ENCODE data around the gene CPED1.
"Not testable (repeated sequence)": the region's sequence is repeated elsewhere in the genome, so short reads cannot be mapped to it uniquely, and the experiment has no call there.

CPED1 gene

GRCh38 chr7:121269798-121270197 lies 281.3 kb downstream of the CPED1 start:
- no peak for DNase-seq

DNA sequence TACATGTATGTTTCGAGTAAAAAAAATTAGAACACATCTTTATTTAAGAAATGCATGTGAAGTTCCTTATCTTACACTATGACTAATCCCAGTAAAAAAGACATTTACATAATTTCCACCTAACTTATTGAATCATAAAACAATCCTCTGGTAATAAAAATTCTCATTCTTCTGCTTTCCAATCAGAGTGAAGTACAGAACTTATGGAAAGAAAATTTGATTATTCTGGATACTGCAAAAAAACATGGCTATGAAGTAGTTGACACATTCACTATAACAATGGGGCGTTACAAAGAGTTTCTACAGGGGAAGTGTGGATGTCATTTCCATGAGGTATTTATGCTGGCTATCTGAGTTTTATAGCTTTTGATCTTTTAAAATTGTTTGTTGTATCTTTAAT lies 282.6 kb downstream of the CPED1 start:
- no peak for DNase-seq

GRCh38 chr7:121271916-121272315 lies 283.4 kb downstream of the CPED1 start:
- no peak for DNase-seq

- no peak for DNase-seq
Observed at GRCh38 chr7:121272676-121273075, 284.2 kb downstream of the CPED1 start.

DNA sequence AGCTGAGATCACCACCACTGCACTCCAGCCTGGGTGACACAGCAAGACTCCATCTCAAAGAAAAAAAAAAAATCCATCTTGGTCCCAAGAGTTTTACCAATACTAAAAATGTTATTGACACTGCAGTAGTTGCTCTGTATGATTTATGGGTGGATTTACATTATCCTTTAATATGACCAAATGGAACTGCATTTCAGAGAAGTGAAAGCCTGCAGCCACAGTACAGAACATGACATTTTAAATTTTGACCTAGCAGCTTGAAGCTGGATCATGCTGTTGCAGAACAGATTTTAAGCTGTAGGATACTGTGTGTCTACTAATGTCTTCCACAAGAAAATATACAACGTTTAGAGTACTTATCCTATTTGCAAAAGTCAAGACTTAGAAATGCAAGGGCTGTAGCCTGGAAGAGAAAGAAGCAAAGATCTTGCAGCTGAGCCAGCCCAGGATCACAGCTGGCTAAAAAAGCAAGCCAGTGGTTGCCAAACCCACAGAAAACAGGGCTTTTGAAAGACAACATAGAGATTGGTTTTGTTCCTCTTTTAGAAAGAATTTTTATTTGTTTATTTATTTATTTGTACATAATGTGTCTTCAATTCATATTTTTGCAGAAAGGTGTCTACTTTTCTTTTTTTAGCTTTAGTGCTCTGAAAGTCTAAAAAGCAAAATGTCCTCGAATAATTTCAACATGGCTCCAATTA lies 285.1 kb downstream of the CPED1 start:
- DNase-seq, result no peak

DNA sequence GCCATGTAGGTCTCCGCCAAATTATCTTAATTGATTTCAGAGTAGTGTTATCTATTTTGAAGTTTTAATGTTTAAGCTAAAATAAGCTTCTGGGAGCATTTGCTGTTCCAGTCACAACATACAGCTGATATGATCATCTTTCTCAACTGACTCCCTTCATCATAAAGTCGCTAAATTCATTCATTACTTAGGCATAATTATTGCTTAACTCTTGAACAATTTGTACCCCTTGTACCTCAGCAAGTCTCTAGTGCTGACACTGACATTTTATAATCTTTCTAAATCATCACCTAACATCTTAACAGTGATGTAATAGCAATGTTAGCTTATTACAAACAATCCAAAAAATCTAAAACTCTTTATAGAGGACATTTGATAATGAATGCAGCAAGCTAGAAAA lies 286.0 kb downstream of the CPED1 start:
- DNase-seq, result no peak

DNA sequence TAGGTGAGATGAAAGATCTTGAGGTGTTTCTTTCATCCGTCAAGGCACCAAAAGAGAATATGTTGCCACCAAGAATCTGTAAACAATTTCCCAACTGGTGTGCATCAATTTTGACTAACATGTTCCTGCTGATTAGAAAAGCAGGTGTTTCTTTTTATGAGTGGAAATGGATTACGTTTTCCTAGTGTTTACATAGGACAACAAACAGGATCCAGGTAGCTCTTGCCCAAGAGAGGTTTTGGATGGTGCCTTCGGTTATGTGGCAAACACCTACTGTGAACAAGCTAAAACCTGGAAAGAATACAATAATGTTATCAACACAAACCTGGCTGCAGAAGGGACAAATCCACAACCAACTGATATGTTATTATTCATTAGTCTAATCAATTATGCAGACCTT lies 286.7 kb downstream of the CPED1 start:
- DNase-seq, result peak; percentile 78

GRCh38 chr7:121276313-121276712 lies 287.8 kb downstream of the CPED1 start:
- no peak for DNase-seq

DNA sequence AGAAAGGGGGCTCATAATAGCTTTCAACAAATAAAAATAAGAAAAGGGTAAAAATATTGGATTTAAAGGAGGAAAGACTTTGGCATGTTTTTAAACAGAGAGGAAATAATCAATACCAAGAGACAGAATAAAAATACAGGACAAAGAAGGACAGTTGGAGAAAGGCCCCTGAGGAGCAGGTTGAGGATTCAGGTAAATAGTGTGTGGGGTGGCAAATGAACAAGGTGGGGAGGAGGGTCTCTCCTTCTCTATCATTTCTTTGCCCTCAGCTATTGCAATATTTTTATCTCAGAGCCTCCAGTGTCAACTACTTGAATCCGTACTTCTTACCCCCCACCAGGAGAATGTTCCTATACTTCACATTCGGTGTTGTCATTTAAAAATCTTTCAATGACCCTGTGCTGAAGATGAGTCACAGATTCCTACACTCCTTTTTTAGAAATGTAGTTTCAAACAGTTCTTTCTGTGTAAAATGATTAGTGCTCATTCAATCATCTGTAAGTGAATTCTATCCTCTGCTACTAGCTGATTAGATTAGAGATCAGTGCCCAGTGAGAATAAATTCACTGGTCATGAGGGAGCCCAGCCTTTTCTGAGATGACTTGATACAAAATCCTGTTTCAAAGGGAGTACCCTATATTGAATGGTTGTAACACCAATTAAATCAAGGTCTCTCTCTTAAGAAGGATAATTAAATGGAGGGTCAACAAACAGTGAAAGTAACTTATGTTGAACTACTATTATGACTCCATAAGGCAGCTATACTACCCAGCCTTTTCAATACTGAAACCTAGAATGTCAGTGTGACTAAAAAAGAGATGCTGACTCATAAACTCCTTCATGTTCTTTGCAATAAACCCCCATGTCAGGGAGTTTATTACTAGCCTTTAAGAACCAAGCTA lies 289.9 kb downstream of the CPED1 start:
- no peak for DNase-seq

- DNase-seq, result no peak
Observed at GRCh38 chr7:121279060-121279620, 290.6 kb downstream of the CPED1 start.

GRCh38 chr7:121279822-121280221 lies 291.3 kb downstream of the CPED1 start:
- no peak for DNase-seq

DNA sequence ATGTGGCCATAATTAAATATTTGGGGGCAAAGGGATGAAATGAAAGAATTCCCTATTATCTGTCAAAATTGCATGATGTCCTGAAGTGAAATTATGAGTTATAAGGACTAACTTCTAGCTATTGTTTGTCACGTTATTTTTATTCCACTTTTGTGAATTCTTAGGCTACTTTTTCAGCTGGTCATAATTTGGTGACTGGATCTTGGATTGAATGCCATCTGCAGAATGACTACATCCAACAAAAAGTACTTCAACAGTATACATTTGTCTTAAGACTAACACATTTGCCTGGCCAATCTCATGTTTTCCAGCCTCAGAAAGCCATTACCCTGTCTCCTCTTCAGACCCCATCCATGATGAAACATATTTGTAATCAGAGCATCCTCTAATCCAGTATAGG lies 292.1 kb downstream of the CPED1 start:
- DNase-seq, result no peak

DNA sequence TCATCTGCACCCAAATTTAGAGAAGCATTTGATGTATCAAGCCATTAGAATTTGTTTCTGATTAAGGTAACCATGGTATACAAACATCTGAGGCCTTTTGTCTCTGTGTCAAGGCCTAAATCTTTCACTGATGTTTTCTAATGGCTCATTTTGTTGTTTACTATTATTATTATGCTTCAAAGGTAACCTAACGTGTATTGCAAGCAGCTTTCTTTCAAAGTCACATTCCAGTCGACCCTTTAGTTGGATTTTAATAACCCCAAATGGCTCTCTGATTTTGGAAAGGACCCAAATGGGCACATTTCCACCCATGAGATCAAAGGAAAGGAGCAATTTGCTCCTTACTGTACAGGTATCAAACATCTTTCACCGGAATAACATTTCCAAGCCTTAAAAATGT lies 293.6 kb downstream of the CPED1 start:
- DNase-seq, result no peak

DNA sequence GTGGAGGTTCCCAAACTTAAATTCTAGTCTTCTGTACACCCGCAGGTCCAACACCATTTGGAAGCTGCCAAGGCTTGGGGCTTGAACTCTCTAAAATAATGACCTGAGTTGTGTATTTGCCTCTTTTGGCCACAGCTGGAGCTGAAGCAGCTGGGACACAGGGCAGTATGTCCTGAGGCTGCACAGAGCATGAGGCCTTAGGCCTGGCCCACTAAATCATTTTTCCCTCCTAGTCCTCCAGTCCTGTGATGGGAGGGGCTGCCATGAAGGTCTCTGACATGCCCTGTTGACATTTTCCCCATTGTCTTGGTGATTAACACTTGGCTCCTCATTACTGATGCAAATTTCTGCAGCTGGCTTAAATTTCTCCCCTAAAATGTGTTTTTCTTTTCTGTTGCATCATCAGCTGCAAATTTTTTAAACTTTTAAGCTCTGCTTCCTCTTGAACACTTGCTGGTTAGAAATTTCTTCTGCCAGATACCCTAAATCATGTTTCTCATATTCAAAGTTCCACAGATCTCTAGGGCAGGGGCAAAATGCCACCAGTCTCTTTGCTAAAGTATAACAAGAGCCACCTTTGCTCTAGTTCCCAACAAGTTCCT lies 296.7 kb downstream of the CPED1 start:
- DNase-seq, result no peak

- DNase-seq, result no peak
Observed at GRCh38 chr7:121286186-121286585, 297.7 kb downstream of the CPED1 start.

DNA sequence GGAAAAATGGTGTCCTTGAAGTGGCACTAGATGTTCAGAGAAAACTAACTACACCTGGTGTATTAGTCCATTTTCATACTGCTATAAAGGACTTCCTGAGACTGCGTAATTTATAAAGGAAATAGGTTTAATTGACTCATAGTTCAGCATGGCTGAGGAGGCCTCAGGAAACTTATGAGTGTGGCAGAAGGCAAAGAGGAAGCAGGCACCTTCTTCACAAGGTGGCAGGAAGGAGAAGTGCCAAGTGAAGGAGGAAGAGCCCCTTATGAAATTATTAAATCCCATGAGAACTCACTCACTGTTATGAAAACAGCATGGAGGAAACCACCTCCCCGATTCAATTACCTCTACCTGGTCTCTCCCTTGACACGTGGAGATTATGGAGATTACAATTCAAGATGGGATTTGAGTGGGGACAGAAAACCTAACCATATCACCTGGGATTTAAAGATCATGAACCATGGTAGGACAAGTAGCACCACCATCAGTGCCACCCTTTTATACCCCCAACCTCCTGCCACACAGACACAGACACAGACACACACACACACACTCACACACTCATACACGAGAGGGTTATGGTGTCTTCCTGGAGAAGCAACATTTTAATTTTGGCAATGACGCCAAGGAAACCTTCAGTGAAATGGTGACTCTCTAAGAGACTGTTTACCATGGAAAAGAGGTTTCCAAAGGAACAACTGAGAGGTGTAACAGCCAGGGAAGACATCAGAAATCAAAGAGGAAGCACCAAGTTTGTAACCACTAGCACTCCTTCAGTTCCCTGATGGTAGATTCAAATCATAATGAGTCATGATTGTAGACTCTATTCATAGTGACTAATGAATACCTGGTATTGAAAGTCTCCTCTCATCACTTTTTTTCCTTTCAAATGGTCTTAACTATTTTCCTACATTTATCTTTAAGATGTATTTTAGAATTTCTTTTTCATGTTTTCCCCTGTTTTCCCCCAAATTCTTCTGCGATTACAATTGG lies 298.5 kb downstream of the CPED1 start:
- DNase-seq, result no peak

- no peak for DNase-seq
Observed at GRCh38 chr7:121288894-121289293, 300.4 kb downstream of the CPED1 start.

GRCh38 chr7:121289930-121290329 lies 301.4 kb downstream of the CPED1 start:
- DNase-seq, result not testable (repeated sequence)

DNA sequence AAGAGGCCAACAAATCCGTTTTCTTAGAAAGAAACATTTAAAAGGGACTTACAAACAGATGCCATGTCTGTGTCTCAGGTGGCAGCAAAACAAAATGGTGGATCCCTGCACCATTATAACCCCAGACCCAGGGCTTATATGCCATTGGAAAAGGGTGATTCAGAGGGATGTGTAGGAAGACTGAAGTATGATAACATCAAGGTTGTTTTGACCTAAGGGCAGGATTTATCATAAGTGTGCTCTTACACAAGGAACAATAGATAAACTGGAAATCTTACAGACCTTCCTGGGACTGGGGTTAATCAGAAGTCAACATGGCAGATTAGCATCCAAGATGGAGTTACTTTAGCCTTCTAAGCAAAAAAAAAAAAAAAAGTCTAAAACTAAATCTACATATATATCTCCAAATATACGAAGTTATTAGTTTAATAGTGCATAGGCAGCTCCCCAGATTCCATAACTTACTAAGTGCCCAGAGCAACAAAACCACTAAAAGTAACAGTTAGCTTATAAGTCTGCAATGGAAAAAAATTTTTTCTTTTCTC lies 306.0 kb downstream of the CPED1 start:
- no peak for DNase-seq

DNA sequence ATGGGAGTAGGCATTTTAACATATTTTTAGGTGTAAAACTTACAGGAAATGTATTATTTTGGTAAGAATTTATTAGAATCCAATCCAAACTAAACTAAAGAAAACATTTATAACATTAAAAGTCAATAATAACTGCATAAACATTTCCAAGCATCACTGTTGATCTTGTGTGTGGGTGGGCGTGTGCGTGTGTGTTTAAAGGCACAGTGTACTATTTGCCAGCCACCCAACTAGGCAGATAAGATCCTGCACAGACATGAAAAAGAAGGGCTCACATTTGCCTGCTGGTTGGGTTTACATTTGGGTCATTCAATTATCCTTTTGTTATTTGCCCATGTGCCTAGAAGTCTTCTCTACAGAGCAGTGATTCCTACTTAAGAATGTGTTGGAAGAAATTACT lies 309.3 kb downstream of the CPED1 start:
- DNase-seq, result no peak

GRCh38 chr7:121298831-121299239 lies 310.3 kb downstream of the CPED1 start:
- no peak for DNase-seq
